Uterus (tissue), 2 donors: ENCODE measurements around the gene TMEM131L.

ENCODE experiments used
- CTCF ChIP-seq, 4 experiments: fragments of 200-600 bp in 2 of 4; fragments of 450-650 bp in 2 of 4; sonication (generic) in 2 of 4; IDR thresholded peaks; one replicate each; pipeline ENCODE4 v1.5.1; 2016 to 2019; ENCODE audit warnings: antibody characterized with exemption in 4 of 4, mild to moderate bottlenecking in 2 of 4, moderate library complexity in 1 of 4
- POLR2A ChIP-seq, 2 donors: fragments of 450-650 bp; IDR thresholded peaks; one replicate each; pipeline ENCODE4 v1.6.1; 2016; ENCODE audit warnings: antibody characterized with exemption in 2 of 2, mild to moderate bottlenecking in 1 of 2, moderate library complexity in 1 of 2

- TF ChIP-seq CTCF (IDR thresholded peaks at IDR 0.05) (no peak), POLR2A (IDR thresholded peaks at IDR 0.05) (no peak)
These were observed 163.6 kb downstream of the TMEM131L start for GRCh38 chr4:153629776-153630175.
